HG02642 (cell line): ENCODE data around the gene IL1RAP.
"Not testable (repeated sequence)": the region's sequence is repeated elsewhere in the genome, so short reads cannot be mapped to it uniquely, and the experiment has no call there.

Experiments
- ATAC-seq: cut with Tn5 transposase; IDR thresholded peaks from one replicate; pipeline ENCODE4 v1.9.1; 2021; ENCODE audit warnings: mild to moderate bottlenecking; ENCODE audit not compliant: unreplicated experiment, poor library complexity

Gene IL1RAP

DNA sequence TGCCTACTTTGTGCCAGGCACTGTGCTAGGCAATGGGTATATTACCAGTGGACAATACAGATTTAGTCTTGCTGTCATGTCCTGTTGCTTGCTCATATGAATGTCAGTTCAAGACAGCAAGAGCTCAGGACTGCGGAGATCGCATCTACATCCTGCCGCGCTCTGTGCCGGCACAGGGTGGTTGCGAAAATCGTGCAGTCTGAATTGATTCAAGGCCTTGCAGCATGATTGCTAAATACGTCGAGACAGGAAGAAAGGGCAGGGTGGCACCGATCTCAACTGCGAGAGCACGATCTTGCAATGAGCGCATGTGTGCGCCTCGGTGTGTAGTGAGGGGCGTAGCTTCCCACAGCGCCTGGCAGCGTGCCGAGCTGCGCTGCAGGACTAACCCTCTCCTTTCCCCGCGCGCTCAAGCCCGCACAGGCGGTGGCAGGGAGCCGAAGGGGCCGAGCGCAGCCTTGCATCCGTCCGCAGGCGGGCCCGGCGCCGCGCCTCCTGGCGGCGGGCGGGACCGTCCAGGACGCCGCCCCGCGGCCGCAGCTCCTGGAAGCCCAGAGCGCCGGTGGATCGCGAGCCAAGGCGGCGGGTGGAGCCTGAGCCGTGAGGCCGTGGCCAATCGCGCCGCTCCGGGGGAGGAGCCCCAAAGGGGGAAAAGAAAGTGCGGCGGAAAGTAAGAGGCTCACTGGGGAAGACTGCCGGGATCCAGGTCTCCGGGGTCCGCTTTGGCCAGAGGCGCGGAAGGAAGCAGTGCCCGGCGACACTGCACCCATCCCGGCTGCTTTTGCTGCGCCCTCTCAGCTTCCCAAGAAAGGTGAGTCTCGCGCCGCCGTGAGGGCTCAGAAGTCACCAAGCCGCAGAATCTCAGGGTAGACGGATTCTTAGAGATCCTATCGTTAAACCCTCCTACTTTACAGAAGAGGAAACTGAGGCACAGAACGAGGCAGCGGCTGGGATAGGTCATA, at the start of gene IL1RAP:
Gene IL1RAP, plus strand, starts transcription at position 677 of the 962 bp plus-strand sequence. CDS start 50,205 bp downstream, outside the sequence.
- peak; percentile 100 for ATAC-seq

DNA sequence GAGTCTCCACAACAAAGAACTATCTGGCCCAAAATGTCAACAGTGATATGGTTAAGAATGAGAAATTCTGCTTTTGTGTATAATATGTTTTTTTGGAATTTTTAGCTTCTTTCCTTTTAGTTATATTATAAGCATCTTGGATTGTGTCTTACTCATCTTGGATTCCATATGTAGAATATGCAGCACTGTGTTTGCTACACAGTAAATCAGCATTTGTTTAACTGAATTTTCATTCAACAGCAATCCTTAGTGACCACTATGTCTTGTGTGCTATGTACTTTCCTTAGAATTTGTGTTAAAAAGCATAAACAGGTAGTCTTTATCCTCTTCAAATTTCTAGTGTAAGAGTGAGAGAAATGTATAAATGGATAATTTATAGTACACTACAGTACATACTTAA, 46.0 kb upstream of the IL1RAP start:
- no peak for ATAC-seq

DNA sequence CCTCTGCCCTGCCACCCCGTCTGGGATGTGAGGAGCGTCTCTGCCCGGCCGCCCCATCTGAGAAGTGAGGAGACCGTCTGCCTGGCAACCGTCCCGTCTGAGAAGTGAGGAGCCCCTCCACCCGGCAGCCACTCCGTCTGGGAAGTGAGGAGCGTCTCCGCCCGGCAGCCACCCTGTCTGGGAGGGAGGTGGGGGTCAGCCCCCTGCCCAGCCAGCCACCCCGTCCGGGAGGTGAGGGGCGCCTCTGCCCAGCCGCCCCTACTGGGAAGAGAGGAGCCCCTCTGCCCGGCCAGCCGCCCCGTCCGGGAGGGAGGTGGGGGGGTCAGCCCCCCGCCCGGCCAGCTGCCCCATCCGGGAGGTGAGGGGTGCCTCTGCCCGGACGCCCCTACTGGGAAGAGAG, 40.6 kb upstream of the IL1RAP start:
- not testable (repeated sequence) for ATAC-seq

- ATAC-seq, result no peak
These were observed 32.1 kb upstream of the IL1RAP start for GRCh38 chr3:190481779-190482178.

DNA sequence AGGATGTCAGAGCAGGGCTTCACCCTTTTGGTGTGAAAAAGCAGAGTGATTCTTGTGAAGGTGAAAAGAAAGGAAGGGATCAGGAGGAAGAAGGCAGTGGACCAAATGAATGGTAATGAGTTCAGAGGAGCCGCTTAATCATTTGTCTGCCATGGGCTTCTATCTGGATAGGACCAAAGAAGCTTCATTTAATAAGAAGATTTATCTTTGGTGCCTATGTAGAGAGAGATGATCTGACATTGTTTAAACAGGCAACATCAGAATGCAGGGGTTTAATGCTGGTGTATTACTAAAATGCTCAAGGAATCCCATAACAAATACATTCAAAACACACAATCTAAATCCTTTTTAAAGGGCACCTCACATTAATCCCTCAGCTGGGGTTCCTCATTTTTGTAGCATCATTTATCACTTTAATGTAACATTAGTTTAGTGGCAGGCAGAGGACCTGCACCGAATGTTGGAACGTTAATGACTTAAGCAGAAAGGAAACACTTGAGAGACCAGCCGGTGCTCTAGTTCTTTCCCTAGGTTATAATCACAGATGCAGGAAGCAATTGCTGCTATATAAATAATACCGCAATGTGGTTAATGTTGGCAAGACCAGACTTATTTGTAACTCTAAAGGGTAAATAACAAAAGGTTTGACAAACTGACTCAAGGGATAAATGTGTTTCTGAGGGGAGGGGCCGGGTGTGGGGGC, 27.9 kb upstream of the IL1RAP start:
- no peak for ATAC-seq

DNA sequence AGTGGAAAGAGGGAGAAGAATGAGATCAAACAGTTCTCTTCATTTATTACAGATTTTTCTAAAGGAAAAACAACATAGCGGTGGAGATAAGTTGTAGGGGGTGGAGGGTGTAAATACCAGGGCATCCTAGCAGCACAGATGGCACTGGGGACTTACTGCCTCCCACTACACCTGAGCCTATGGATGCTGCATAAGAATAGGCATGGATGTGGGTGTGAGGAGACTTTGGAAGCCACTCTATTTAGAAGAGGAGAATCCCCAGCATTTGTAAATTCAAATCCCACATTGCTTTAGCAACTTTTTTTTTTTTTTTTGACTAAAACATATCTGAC, 27.4 kb upstream of the IL1RAP start:
- ATAC-seq, result no peak

DNA sequence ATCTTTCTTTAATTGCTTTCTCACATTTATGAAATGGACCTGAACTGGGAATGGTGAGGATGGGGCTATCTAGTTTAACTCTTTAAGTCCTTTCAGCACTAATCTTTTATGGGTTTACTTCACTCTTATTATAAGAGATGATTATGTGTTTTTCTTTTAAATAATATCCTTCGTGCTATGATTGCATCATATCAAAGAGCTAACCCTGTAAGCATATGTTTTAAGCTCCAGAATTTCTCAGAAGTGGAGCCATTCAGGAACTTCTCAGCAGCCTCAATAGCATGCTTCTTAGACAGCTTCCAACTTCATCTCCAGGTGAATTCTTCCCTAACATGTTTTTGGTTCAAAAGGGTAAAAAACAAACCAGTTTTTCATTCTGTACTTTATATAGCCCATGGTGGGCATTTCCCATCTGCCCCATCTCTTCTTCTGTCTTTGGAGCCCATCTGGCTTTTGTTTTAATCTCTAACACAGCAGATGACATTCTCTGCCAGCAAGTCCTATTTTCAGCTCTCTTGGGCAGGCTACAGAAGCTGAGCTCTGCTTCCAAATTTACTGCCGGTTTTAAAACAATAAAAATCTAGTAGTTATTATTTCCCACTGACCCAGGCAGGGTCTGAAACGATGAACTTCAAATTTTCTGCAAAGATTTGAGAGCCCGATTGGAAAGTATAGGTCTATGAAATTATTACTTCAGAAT, 26.8 kb upstream of the IL1RAP start:
- ATAC-seq, result no peak

GRCh38 chr3:190491533-190492054, 22.3 kb upstream of the IL1RAP start:
- no peak for ATAC-seq

DNA sequence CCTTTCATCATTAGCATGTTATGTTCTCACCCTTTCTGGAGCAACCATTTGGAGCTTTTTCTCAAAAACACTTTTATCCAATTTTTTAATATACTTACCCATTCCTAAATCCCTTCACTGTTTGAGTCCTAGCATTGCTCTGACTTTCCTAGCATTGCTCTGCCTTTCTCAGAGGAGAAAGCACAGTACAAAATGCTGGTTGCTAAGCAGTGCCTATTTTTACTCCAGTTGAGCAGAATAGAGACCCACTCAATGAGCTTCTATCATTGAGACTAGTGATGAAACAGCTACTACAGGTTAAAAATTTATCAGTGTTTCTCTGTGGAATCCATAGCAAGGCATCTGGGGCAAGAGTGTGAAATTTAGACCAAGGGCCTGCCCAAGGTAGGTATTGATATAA, 21.8 kb upstream of the IL1RAP start:
- ATAC-seq, result no peak

GRCh38 chr3:190492966-190493365, 20.9 kb upstream of the IL1RAP start:
- ATAC-seq, result no peak

- no peak for ATAC-seq
These were observed 19.0 kb upstream of the IL1RAP start for GRCh38 chr3:190494907-190495306.

GRCh38 chr3:190495354-190495753, 18.5 kb upstream of the IL1RAP start:
- no peak for ATAC-seq

- no peak for ATAC-seq
These were observed 18.1 kb upstream of the IL1RAP start for GRCh38 chr3:190495796-190496195.

DNA sequence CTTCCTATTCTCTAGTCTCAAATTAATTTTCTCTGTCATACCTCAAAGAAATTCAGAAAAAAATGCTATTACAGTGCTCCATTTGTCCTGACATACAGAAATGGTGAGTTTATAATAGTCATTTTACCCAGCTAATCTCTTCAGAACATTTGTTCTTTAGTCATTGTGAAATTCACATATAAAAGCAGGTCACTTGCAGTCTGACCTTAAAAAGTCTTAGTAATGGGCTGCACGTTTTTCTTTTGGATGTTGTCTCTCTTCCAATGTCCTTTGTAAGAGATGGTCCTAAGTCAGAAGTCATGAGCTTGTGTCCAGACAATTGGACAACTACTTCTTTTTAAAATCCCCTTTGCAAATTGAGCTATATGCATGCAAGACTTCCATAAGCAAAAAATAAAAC, 17.0 kb upstream of the IL1RAP start:
- ATAC-seq, result no peak

DNA sequence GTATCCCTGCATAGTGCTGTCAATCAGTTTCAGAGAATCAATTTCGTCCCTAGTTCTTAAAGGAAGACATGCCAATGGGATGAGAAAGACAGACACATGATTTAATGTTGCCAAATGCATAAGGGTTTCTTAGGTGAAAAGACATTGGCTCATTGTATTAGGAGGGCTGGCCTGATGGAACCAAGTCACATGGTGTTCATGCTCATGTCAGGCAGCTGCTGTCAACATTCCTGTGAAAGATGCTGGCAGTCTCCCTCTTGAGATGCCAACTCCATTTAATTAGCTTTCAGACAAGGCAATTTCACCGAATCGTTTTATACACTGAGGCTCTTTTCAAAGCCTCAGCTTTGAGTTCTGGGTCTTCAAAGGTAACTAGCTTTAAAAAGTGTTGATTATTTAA, 16.1 kb upstream of the IL1RAP start:
- ATAC-seq, result no peak

DNA sequence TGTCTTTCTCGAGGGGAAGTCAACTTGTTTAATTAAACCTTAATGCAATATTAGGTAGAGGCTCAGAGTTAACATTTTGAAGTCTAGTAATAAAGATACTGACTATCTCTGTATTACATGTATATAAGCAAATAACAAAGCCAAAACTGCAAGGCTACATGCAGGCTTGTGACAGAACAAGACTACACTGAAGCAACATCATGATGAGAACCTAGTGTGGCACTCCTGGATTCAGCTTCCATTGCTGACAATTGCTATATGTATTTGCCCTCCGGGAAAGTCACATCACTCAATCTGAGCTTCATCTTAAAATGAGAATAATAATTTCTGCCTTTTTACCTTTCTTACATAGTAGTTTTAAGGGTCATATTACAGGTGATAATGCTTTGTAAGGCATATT, 15.6 kb upstream of the IL1RAP start:
- no peak for ATAC-seq

GRCh38 chr3:190499122-190499521, 14.8 kb upstream of the IL1RAP start:
- no peak for ATAC-seq

DNA sequence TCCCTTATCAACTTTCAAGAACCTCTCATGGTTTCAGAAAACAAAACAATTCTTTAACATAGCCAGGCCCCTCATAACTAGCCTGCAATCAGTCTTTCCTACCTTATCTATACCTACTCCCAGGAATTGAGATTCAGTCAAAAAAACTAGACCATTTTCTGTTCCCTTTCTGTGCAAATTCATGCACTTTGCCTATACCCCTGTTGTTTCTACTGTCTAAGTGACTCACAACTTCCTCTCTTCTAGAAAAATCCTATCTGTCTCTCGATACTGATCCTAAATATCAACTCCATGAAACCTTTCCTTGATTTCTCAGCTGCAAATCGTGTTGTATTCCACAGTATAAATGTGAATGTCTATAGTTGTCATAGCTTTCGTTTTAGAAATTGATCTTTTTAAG, 10.9 kb upstream of the IL1RAP start:
- ATAC-seq, result no peak

GRCh38 chr3:190504354-190505125, 9.3 kb upstream of the IL1RAP start:
- no peak for ATAC-seq

DNA sequence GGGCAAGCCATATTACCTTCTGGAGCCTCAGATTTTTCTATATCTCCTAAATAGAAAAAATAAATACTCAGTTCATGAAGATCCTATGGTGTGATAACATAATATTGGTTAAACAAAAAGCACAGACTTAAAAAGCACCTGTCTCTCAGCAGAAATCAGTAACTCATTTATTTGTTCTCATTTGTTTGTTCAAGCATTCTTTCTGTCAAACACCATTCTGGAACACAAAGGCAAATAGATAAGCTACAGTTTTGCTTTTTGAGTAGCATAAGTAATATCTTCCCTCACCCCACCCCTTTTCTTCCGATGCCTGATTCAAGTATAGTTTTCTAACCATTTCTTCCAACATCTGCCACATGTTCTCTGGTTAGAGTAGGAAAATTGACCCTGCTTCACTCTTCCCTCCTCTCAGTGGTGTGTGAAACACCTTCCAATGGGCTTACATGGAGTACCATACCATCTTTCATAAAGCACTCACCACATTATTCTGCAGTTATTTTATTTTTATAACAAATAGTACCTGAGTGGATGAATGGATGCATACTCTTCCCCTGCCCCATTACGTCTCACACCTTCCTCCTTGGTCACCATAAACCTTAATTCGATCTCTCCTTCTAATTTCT, 8.4 kb upstream of the IL1RAP start:
- no peak for ATAC-seq
